ENCODE measurements around the gene SDK1.

DNA sequence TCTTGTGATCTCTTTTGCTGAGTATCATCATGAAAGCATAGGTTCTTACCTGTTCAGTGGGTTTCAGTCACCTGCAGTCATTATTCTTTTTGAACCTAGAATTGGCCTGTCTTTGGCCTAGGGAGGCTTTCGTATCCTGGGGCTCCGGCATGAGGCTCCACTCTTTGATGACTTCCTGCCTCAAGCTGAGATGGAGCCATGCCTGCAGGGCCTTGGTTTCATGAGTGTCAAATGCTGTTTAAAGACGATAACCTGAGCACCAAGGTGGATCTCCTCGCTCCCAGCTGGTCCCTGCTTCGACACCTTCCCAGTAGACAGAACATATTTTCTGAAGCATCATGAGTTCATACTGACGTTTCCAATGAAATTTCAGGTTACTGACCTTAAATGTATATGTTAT, 783.2 kb downstream of the SDK1 start:
- TF ChIP-seq, protein P1, sequence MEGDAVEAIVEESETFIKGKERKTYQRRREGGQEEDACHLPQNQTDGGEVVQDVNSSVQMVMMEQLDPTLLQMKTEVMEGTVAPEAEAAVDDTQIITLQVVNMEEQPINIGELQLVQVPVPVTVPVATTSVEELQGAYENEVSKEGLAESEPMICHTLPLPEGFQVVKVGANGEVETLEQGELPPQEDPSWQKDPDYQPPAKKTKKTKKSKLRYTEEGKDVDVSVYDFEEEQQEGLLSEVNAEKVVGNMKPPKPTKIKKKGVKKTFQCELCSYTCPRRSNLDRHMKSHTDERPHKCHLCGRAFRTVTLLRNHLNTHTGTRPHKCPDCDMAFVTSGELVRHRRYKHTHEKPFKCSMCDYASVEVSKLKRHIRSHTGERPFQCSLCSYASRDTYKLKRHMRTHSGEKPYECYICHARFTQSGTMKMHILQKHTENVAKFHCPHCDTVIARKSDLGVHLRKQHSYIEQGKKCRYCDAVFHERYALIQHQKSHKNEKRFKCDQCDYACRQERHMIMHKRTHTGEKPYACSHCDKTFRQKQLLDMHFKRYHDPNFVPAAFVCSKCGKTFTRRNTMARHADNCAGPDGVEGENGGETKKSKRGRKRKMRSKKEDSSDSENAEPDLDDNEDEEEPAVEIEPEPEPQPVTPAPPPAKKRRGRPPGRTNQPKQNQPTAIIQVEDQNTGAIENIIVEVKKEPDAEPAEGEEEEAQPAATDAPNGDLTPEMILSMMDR (IDR thresholded peaks at IDR 0.05; ENCODE audit: low read depth, low read length, missing input control), result no peak
- no peak for TF ChIP-seq YY1 (IDR thresholded peaks at IDR 0.05)
- TF ChIP-seq, protein P2, sequence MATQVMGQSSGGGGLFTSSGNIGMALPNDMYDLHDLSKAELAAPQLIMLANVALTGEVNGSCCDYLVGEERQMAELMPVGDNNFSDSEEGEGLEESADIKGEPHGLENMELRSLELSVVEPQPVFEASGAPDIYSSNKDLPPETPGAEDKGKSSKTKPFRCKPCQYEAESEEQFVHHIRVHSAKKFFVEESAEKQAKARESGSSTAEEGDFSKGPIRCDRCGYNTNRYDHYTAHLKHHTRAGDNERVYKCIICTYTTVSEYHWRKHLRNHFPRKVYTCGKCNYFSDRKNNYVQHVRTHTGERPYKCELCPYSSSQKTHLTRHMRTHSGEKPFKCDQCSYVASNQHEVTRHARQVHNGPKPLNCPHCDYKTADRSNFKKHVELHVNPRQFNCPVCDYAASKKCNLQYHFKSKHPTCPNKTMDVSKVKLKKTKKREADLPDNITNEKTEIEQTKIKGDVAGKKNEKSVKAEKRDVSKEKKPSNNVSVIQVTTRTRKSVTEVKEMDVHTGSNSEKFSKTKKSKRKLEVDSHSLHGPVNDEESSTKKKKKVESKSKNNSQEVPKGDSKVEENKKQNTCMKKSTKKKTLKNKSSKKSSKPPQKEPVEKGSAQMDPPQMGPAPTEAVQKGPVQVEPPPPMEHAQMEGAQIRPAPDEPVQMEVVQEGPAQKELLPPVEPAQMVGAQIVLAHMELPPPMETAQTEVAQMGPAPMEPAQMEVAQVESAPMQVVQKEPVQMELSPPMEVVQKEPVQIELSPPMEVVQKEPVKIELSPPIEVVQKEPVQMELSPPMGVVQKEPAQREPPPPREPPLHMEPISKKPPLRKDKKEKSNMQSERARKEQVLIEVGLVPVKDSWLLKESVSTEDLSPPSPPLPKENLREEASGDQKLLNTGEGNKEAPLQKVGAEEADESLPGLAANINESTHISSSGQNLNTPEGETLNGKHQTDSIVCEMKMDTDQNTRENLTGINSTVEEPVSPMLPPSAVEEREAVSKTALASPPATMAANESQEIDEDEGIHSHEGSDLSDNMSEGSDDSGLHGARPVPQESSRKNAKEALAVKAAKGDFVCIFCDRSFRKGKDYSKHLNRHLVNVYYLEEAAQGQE (IDR thresholded peaks at IDR 0.05), result no peak
- no peak for TF ChIP-seq RAD21 (IDR thresholded peaks at IDR 0.05)
- TF ChIP-seq TAF1 (conservative IDR thresholded peaks at IDR 0.05), result no peak
- TF ChIP-seq EGR1 (IDR thresholded peaks at IDR 0.05; ENCODE audit: low read depth in 2 of 2), result no peak
- no peak for TF ChIP-seq HNF4A (conservative IDR thresholded peaks at IDR 0.05)
- no peak for TF ChIP-seq JUND (IDR thresholded peaks at IDR 0.05)
- TF ChIP-seq, protein P3, sequence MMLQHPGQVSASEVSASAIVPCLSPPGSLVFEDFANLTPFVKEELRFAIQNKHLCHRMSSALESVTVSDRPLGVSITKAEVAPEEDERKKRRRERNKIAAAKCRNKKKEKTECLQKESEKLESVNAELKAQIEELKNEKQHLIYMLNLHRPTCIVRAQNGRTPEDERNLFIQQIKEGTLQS (IDR thresholded peaks at IDR 0.05), result no peak
- no peak for TF ChIP-seq FOXA1 (IDR thresholded peaks at IDR 0.05)
- no peak for TF ChIP-seq GABPA (IDR thresholded peaks at IDR 0.05 in 1 of 2, conservative IDR thresholded peaks at IDR 0.05 in 1 of 2)
- TF ChIP-seq, protein P4, sequence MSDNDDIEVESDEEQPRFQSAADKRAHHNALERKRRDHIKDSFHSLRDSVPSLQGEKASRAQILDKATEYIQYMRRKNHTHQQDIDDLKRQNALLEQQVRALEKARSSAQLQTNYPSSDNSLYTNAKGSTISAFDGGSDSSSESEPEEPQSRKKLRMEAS (IDR thresholded peaks at IDR 0.05), result no peak
- TF ChIP-seq, protein P5, sequence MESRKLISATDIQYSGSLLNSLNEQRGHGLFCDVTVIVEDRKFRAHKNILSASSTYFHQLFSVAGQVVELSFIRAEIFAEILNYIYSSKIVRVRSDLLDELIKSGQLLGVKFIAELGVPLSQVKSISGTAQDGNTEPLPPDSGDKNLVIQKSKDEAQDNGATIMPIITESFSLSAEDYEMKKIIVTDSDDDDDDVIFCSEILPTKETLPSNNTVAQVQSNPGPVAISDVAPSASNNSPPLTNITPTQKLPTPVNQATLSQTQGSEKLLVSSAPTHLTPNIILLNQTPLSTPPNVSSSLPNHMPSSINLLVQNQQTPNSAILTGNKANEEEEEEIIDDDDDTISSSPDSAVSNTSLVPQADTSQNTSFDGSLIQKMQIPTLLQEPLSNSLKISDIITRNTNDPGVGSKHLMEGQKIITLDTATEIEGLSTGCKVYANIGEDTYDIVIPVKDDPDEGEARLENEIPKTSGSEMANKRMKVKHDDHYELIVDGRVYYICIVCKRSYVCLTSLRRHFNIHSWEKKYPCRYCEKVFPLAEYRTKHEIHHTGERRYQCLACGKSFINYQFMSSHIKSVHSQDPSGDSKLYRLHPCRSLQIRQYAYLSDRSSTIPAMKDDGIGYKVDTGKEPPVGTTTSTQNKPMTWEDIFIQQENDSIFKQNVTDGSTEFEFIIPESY (IDR thresholded peaks at IDR 0.05), result no peak
- TF ChIP-seq SP1 (IDR thresholded peaks at IDR 0.05), result no peak

Data from liver (tissue), 3 donors.